Neutrophil (primary cell): ENCODE measurements around the gene TMEM178A.
"Not testable (repeated sequence)": the region's sequence is repeated elsewhere in the genome, so short reads cannot be mapped to it uniquely, and the experiment has no call there.

ENCODE experiments used
- H3K27ac ChIP-seq: fragments of 200-600 bp; sonication (generic); 2 replicates; pipeline ENCODE4 v1.5.1; 2016; ENCODE audit warnings: mild to moderate bottlenecking, moderate library complexity
- H3K27me3 ChIP-seq: fragments of 200-600 bp; sonication (generic); 2 replicates; pipeline ENCODE4 v1.6.0; 2016; ENCODE audit warnings: mild to moderate bottlenecking
- H3K36me3 ChIP-seq: fragments of 200-600 bp; sonication (generic); 2 replicates; pipeline ENCODE4 v1.5.1; 2017
- H3K4me1 ChIP-seq, 2 experiments: fragments of 200-600 bp in 1 of 2; sonication (generic) in 1 of 2; 1 replicate in 1 of 2; 2 replicates in 1 of 2; pipeline versions ENCODE4 v1.5.1 to v1.6.1; 2013 to 2016; ENCODE audit warnings: low read depth in 1 of 2, low read length in 1 of 2, mild to moderate bottlenecking in 1 of 2, moderate library complexity in 1 of 2; ENCODE audit not compliant: control insufficient read depth in 1 of 2, insufficient read depth in 1 of 2
- H3K4me3 ChIP-seq, 2 experiments: fragments of 200-600 bp in 1 of 2; sonication (generic) in 1 of 2; 1 replicate in 1 of 2; 2 replicates in 1 of 2; pipeline ENCODE4 v1.5.1; 2013 to 2016; ENCODE audit warnings: low read depth in 1 of 2, low read length in 1 of 2, mild to moderate bottlenecking in 1 of 2, moderate library complexity in 1 of 2
- H3K9me3 ChIP-seq: fragments of 200-600 bp; sonication (generic); 2 replicates; pipeline ENCODE4 v1.5.1; 2016
- CTCF ChIP-seq: fragments of 200-600 bp; sonication (generic); IDR thresholded peaks from 2 replicates; pipeline ENCODE4 v1.5.1; 2016; ENCODE audit warnings: antibody characterized with exemption

The TMEM178A gene

DNA sequence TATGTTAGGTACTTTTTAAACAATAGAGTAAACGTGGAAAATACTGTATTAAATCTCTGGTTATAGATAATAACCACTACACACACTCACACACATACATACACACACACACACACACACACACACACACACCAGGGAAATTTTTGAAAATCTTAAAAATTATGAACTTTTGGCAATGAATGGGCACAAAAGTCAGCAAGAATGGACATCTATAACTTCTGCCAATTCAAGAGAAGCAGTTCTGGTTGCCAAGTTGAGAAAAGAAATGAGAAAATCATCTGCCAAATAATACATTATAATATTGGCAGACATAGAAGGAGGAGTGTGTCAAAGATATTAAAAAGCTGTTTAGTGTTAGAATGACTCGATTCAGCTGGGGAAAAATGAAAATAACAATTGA is 42.9 kb upstream of the TMEM178A start:
- H3K4me3 ChIP-seq = no peak overlapping the region
- TF ChIP-seq CTCF = no peak
- peaks cover 18% of the 10 kb centered on the region for H3K27me3 ChIP-seq
- no peaks in the 10 kb centered on the region for H3K9me3 ChIP-seq
- H3K36me3 ChIP-seq = no peaks in the 10 kb centered on the region
- no peak overlapping the region for H3K27ac ChIP-seq
- peaks cover 15 to 23% of the 10 kb centered on the region in 2 experiments for H3K4me1 ChIP-seq

DNA sequence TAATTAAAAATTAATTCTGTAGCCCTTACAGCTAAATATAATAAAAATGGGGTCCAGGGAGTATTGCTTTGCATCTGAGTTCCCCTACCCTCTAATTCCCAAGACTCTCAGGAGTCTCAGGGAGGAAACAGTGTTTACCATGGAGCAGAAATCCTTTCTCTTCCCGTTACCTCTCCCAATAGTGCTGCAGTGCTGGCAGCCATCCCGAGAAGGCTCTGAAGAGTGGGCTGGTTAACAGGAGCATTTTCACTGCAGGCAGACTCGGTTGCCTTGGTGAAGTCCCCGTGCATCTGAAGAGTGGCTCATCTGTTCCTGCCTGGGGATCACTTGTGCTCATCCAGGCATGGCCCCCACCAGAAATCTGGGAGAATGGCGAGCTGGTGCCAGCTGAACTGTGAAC is 41.8 kb upstream of the TMEM178A start:
- H3K4me3 ChIP-seq = no peak overlapping the region
- peaks cover 10% of the 10 kb centered on the region for H3K27me3 ChIP-seq
- H3K4me1 ChIP-seq = peaks cover 15 to 23% of the 10 kb centered on the region in 2 experiments
- no peaks in the 10 kb centered on the region for H3K9me3 ChIP-seq
- H3K36me3 ChIP-seq = no peaks in the 10 kb centered on the region
- no peak overlapping the region for H3K27ac ChIP-seq
- no peak for TF ChIP-seq CTCF

- peaks cover 5 to 11% of the 10 kb centered on the region in 2 experiments for H3K4me1 ChIP-seq
- H3K36me3 ChIP-seq = no peaks in the 10 kb centered on the region
- H3K27me3 ChIP-seq = peaks cover 10% of the 10 kb centered on the region
- no peak overlapping the region for H3K4me3 ChIP-seq
- no peak for TF ChIP-seq CTCF
- H3K9me3 ChIP-seq = no peaks in the 10 kb centered on the region
- H3K27ac ChIP-seq = no peak overlapping the region
Measured at GRCh38 chr2:39625193-39625926, 40.4 kb upstream of the TMEM178A start.

GRCh38 chr2:39625927-39626270 is 39.8 kb upstream of the TMEM178A start:
- H3K27ac ChIP-seq = no peak overlapping the region
- TF ChIP-seq CTCF = no peak
- peaks cover 10% of the 10 kb centered on the region for H3K27me3 ChIP-seq
- no peaks in the 10 kb centered on the region for H3K9me3 ChIP-seq
- H3K4me1 ChIP-seq = peaks cover 5 to 11% of the 10 kb centered on the region in 2 experiments
- H3K36me3 ChIP-seq = no peaks in the 10 kb centered on the region
- H3K4me3 ChIP-seq = no peak overlapping the region

GRCh38 chr2:39628346-39628745 is 37.4 kb upstream of the TMEM178A start:
- H3K4me3 ChIP-seq, H3K36me3 ChIP-seq, H3K27ac ChIP-seq, H3K9me3 ChIP-seq: not testable (repeated sequence)
- Histone ChIP-seq H3K4me1 (peaks cover 5 to 11% of the 10 kb centered on the region in 2 experiments), H3K27me3 (peaks cover 10% of the 10 kb centered on the region)

DNA sequence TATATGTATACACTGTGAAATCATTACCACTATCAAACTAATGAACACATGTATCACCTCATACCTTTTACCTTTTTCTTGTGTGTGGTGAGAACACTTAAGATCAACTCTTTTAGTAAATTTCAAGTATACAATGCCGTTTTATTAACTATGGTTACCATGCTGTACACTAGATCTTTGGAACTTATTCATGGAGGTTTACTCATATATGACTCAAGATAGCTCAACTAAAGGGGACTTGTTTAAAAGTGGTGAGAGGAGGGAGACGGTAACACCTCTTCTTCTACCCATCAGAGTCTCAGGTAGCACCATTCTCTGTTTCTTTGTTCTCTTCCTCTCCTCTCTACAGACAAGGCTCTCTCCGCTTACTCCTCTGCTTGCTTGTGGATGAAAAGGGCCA is 36.1 kb upstream of the TMEM178A start:
- Histone ChIP-seq H3K4me3 (no peak overlapping the region), H3K9me3 (no peaks in the 10 kb centered on the region), H3K36me3 (no peaks in the 10 kb centered on the region), H3K4me1 (peaks cover 5 to 11% of the 10 kb centered on the region in 2 experiments), H3K27me3 (peaks cover 10% of the 10 kb centered on the region), H3K27ac (no peak overlapping the region)
- TF ChIP-seq CTCF = no peak
